Measurements from ENCODE around the gene ATAD3A.
"Not testable (repeated sequence)": the region's sequence is repeated elsewhere in the genome, so short reads cannot be mapped to it uniquely, and the experiment has no call there.

Gene ATAD3A

DNA sequence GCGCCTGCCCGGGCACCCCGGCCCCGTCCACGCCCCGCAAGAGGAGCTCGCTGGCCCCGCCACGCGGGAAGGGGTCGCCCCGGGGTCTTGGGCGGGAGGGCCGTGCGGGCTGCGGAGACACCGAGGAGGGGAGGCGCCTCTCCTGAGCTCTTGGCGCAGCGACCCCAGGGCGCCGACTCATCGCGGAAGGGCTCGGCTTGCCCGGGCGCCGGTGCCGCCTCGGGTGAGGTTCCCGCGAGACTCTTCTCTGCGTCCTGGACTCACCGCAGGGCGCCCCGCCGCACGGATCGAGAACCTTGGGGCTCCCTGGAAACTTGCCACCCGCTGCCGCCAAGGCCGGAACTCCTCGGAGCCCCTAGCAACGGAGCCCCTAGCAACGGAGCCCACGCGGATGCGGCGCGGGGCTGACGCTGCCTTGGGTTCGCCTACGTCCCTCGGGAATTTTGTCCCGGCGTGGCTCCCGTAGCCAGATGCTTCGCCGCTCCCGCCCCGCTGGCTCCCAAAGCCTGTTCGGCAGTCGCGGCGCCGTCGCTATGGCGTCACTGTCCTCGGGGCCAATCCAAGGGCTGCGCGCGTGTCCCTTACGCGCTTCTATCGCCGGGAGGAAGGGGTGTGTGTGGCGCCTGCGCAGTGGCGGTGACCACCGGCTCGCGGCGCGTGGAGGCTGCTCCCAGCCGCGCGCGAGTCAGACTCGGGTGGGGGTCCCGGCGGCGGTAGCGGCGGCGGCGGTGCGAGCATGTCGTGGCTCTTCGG is at the start of gene ATAD3A:
TSS of gene ATAD3A (plus strand) at position 630 of the 753 bp plus-strand sequence. CDS start at position 737, 107 bp downstream.
- DNase-seq, result peak; percentile 64

DNA sequence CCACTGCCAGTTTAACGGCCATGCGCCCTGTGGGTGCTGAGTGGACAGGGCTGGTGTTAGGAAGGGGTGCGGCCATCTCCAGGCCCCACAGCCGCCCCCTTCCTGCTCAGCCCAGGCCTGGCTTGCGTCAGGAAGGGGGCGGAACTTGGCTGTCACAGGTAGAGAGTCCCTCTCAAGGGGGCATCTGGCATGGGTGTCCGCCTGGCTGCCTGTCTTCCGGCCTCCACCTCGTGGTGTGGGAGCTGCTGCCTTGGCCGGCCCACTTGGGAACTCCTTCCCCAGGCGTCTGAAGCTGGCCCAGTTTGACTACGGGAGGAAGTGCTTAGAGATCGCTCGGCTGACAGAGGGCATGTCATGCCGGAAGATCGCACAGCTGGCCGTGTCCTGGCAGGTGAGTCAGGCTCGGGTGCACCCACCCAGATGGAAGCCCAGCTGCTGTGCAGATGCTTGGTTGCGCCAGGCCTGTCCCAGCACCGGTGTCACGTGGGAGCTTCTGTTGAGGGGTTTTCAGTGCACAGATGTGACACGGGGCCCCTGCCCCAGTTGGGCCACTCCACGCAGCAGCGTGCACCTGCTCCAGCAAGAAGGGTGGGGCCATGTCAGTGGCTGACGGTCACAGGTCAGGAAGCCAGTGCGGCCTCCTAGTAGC is 49.5 kb upstream of the ATAD3A start:
- no peak for DNase-seq

GRCh38 chr1:1463312-1463711 is 48.6 kb upstream of the ATAD3A start:
- DNase-seq, result no peak

- not testable (repeated sequence) for DNase-seq
These were observed 43.6 kb upstream of the ATAD3A start for GRCh38 chr1:1468196-1468985.

DNA sequence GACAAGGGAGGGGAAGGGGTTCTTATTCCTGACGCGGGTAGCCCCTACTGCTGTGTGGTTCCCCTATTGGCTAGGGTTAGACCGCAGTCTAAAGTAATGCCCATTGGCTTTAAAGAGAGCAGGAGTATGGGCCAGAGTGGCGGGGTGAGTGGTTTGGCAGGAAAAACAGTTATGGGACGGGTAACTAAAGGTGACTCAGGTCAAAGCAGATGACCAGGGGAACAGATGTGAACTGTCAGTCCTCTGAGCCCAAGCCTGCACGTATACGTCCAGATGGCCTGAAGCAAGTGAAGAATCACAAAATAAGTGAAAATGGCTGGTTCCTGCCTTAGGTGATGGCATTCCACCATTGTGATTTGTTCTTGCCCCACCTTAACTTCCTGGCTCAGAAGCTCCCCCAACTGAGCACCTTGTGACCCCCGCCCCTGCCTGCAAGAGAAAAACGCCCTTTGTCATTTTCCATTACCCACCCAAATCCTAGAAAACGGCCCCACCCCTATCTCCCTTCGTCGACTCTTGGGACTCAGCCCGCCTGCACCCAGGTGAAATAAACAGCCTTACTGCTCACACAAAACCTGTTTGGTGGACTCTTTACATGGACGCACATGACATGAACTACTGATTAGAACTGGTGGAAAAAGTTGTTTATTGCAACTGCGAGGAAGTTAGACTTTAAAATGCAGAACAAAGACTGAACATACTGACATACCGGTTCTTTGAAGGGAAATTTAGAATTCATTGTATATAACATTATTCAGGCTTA is 41.2 kb upstream of the ATAD3A start:
- DNase-seq, result no peak

DNA sequence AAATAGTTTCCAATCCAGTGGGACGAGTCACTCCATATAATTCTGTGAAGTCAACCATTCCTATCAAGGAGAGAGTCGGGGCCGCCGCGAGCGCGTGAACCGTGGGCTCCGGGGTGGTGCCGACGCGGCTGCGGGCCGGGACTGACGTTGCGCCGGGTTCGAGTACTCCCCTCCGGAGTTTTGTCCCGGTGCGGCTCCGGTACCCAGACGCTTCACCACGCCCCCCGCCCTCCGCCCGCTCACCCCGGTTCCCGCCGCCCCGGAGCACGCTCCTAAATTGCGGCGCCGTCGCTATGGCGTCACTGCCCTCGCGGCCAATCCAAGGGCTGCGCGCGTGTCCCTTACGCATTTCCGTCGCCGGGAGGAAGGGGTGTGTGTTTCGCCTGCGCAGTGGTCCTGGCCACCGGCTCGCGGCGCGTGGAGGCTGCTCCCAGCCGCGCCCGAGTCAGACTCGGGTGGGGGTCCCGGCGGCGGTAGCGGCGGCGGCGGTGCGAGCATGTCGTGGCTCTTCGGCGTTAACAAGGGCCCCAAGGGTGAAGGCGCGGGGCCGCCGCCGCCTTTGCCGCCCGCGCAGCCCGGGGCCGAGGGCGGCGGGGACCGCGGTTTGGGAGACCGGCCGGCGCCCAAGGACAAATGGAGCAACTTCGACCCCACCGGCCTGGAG is 40.4 kb upstream of the ATAD3A start, which contains the start of gene ATAD3B:
TSS of gene ATAD3B (plus strand) at position 377 of the 664 bp plus-strand sequence. CDS start at position 497, 120 bp downstream.
- DNase-seq, result peak; percentile 34

DNA sequence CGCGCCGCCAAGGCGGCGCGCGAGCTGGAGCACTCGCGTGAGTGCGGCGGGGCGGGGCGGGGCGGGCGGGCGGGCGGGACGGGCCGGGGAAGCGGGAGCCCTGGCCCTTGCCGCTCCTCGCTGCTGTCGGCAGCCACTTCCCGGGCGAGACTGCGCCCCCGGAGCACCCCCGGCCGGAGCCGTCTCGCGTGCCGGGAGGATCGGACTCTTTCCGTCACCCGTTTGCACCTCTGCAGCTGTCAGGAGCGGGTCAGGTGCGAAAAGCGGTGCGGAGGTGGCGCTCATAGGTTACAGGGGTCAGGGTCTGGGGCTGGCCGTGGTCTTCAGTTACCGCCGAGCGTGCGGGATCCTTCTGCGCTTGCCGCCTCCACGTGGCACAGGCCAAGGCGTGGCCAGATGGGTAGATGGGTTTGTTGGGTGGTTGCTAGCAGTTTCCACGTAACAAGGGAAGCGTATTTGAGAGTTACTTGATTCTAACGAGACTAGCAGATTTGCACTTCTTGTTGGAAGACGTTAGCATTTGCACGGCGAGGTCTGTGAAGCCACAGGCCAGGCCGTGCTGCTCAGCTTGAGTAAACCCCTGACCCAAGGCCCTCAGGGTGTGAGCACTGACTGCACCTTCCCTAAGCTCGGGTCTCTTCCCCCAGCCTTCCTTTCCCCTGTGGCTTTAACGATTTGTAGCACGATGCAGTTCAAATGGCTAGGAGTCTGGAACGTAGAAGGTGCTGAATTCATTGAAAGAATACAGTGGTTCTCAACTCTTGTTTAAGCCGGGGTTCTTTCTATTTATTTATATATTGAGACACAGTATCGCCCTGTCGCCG is 39.7 kb upstream of the ATAD3A start:
- not testable (repeated sequence) for DNase-seq

GRCh38 chr1:1476011-1476410 is 36.0 kb upstream of the ATAD3A start:
- DNase-seq, result not testable (repeated sequence)

DNA sequence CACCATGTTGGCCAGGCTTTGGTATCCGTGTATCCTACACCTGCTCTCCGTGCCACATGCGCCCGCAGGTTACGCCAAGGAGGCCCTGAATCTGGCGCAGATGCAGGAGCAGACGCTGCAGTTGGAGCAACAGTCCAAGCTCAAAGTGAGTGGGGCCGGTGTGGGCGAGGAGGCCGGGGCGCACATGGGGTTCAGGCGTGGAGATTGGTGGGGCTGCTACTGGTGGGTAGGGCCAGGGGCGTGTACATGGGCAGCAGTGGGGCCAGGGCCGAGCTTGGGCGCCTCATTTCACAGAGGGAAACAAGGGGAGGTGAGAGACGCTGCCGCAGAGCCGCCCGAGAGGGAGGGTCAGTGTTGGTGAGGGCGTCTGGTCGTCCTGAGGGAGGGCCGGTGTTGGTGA is 34.8 kb upstream of the ATAD3A start:
- no peak for DNase-seq

DNA sequence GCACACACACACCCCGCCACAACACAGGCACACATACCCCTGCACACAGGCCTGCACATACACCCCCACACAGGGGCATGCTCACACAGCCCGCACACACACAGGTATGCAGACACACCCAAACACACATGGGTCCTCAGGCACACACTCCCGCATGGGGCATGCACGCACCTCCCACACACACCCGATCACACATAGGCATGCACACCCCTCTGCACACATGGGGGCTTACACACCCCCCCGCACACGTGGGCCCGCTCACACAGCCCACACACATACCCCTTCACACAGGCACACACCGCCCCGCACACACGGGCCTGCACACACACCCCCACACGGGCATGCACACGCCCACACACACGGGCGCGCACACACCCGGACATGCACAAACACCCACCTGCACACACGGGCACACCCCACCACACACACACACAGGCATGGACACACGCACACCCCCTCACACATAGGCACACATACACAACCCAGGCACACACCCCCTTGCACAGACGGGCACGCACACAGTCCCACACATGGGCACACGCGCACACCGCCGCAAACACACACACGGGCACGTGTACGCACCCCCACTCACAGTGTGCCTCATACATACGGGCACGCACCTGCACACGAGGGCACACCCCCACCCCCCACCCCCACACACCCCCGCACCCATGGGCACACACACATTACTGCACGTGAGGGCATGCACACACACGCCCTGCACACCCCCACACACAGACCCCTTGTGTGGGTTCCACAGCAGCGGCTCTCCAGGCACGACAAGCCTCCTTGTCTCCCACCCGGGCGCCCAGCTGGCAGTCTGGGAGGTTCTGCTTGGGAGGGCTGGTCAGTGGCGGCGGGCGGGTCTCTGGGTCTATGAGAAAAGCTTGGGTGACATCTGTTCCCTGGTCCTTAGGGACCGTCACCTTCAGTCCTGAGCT is 32.1 kb upstream of the ATAD3A start:
- no peak for DNase-seq

DNA sequence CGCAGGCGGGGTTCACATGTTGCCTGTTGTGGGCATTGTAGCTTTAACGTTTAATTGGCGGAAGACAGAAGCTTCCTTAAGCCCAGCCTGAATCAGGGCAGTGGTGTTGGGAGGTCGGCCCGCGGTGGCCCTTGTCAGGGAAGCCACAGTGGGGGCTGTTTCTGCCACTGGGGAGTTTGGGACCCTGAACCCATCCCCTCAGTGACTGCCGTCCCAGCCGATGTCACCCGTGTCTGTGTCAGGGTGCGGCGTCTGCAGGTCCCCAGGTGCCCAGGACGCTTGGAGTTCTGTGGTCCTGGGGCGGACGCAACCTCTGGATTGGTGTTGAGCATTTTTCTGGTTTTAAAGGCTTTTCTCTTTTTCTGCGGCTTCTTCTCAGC is 31.5 kb upstream of the ATAD3A start:
- not testable (repeated sequence) for DNase-seq

DNA sequence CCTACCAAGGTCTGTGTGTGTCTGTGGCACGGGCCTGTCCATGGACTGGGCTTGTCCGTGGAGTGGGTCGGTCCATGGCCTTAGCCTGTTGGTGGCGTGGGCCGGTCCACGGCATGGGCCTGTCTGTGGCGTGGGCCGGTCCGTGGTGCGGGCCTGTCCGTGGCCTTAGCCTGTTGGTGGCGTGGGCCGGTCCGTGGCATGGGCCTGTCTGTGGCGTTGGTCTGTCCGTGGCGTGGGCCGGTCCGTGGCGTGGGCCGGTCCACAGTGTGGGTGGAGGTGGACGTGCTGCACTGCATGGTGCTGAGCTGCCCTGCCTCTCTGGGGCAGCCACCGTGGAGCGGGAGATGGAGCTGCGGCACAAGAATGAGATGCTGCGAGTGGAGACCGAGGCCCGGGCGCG is 30.2 kb upstream of the ATAD3A start:
- not testable (repeated sequence) for DNase-seq

GRCh38 chr1:1482856-1483255 is 29.1 kb upstream of the ATAD3A start:
- no peak for DNase-seq

GRCh38 chr1:1483714-1484113 is 28.2 kb upstream of the ATAD3A start:
- DNase-seq, result no peak

GRCh38 chr1:1484976-1485750 is 26.8 kb upstream of the ATAD3A start:
- DNase-seq, result not testable (repeated sequence)

DNA sequence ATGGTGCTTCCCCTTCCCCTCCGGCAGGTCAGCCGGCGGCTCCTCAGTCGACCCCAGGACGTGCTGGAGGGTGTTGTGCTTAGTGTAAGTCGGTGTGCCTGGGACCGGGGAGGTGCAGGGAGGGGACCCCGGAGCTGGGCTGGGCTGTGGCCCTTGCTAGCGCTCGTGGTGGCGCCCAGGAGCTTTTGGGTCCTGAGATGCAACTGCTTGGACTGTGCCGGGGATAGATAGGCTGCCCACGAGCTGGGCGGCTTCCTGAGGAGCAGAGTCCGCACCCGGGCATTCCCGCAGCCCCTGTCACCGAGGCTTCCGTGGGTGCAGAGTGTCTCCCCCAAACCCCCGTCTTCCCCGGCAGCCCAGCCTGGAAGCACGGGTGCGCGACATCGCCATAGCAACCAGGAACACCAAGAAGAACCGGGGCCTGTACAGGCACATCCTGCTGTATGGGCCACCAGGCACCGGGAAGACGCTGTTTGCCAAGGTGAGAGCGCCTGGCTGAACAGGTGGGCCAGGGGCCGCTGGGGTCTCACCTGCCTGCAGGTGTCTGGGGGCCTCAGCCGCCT is 26.1 kb upstream of the ATAD3A start:
- not testable (repeated sequence) for DNase-seq

DNA sequence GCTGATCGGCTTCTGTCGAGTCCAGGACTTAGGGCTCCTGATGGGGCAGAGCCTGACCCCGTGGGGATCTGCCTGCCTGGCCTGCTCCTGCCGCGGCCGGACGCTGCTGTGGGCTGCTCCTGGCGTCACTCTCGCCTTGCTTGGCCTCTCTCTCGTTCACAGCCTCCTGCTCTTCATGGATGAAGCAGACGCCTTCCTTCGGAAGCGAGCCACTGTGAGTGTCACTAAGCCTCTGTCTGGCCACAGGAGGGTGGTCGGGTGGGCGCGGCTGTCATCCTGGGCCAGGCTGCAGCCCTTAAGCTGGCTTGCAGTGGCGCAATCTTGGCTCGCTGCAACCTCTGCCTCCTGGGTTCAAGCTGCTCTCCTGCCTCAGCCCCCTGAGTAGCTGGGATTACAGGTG is 24.3 kb upstream of the ATAD3A start:
- DNase-seq, result no peak

DNA sequence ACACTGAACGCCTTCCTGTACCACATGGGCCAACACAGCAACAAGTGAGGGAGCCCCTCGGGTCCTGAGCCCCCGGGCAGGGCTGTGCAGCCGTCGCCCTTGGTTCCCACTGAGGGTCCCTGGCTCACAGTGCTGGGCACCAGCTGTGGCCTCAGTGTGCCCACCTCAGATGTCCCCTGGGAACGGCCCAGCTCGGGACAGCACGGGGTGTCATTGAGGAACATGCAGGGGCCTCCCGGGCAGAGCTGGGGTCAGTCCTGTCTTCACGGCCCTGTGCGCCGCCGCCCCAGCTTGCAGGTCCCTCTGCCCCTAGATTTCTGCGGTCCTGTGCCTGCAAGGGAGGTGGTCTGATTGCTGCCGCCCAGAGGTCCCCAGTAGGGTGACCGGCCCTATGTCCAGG is 22.7 kb upstream of the ATAD3A start:
- DNase-seq, result no peak

DNA sequence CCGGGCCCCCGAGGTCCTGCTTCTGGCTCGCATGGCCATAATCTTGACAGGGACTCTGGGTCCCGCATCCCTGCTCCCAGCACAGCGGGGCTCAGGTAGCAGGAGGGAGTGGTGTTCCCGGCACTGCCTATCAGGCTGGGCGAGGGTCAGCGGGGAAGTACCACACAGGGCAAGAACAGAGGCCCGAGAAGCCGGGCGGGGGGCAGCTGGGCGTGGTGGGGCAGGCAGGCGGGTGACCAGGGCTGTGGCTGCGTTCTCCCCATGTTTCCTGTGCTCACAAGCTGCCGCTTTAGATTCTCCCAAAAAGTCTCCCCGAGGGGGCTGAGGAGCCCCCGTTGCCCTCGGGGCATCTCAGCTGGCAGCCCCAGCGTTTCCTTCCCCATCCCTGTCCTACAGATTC is 22.1 kb upstream of the ATAD3A start:
- DNase-seq, result no peak

Data from NCI-H1417 treated with DMSO at 0.1 percent for 48 hours (cell line).